Measurements from ENCODE around the gene IFITM10.

DNA sequence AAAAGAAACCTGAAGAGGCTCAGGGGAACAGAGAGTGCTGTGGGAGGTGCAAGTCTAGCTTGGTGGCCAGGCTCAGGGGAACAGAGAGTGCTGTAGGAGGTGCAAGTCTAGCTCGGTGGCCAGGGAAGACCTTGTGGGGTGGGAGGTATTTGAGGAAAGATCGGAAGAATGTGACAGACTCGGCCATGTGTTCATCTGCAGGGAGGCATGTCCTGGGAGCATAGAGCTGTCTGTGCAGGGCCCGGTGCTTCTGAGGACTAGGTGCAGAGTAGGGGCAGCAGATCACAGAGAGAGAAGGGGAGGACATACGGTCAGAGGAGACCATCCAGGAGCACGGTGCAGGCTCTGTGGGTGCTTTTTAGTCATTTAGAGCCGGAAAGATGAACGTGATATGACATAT lies 10.8 kb downstream of the IFITM10 start:
- TF ChIP-seq, protein P1, sequence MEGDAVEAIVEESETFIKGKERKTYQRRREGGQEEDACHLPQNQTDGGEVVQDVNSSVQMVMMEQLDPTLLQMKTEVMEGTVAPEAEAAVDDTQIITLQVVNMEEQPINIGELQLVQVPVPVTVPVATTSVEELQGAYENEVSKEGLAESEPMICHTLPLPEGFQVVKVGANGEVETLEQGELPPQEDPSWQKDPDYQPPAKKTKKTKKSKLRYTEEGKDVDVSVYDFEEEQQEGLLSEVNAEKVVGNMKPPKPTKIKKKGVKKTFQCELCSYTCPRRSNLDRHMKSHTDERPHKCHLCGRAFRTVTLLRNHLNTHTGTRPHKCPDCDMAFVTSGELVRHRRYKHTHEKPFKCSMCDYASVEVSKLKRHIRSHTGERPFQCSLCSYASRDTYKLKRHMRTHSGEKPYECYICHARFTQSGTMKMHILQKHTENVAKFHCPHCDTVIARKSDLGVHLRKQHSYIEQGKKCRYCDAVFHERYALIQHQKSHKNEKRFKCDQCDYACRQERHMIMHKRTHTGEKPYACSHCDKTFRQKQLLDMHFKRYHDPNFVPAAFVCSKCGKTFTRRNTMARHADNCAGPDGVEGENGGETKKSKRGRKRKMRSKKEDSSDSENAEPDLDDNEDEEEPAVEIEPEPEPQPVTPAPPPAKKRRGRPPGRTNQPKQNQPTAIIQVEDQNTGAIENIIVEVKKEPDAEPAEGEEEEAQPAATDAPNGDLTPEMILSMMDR (IDR thresholded peaks at IDR 0.05), result no peak
- no peak for TF ChIP-seq EP300 (IDR thresholded peaks at IDR 0.05)
- TF ChIP-seq POLR2A (IDR thresholded peaks at IDR 0.05), result no peak
